ENCODE measurements around the gene FOXD2.

FOXD2 gene

DNA sequence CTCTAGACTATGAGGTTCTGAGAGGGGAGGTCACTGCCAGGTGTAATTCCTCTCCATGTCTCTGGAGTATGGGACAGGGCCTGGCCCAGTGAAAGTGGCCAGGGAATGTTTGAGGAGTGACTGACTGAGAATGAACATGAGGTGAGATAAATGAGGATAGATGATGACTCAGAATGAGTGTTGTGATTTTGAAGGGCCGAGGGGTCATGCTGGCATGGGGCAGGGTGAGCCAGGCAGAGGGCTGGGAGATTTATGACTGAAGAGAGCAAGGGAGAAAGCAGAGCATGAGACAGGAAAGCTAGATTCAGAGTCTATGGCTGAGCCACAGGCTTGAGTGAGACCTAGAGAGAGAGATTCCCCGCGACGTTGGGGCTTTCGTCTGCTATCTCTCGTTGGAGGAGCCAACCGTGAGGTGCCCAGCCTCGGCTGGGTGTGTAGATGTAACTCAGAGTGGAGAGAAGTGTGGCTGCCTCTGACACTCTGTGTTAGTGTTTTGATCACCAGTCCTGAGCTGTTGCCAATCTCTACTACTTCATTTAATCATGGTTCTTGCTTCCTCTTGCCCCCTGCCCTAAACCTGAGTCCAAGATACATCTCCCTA is 50.1 kb downstream of the FOXD2 start:
- TF ChIP-seq, protein P1, sequence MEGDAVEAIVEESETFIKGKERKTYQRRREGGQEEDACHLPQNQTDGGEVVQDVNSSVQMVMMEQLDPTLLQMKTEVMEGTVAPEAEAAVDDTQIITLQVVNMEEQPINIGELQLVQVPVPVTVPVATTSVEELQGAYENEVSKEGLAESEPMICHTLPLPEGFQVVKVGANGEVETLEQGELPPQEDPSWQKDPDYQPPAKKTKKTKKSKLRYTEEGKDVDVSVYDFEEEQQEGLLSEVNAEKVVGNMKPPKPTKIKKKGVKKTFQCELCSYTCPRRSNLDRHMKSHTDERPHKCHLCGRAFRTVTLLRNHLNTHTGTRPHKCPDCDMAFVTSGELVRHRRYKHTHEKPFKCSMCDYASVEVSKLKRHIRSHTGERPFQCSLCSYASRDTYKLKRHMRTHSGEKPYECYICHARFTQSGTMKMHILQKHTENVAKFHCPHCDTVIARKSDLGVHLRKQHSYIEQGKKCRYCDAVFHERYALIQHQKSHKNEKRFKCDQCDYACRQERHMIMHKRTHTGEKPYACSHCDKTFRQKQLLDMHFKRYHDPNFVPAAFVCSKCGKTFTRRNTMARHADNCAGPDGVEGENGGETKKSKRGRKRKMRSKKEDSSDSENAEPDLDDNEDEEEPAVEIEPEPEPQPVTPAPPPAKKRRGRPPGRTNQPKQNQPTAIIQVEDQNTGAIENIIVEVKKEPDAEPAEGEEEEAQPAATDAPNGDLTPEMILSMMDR (IDR thresholded peaks at IDR 0.05; ENCODE audit: borderline replicate concordance, insufficient read depth, low read depth, low read length) = no peak
- H3K4me3 ChIP-seq (ENCODE audit: low read depth, low read length) = no peak overlapping the region
